DOHH2 (cell line): Measurements from ENCODE around the gene TTC19.

Experiments
- H3F3A ChIP-seq: fragments of 200-600 bp; sonication (generic), shearing (Covaris generic); 2 replicates; pipeline ENCODE4 v1.6.0; 2016; ENCODE audit warnings: antibody characterized with exemption, mild to moderate bottlenecking; ENCODE audit not compliant: control insufficient read depth, insufficient read depth
- H3K27ac ChIP-seq: fragments of 200-600 bp; sonication (generic); 2 replicates; pipeline ENCODE4 v1.5.1; 2014; ENCODE audit warnings: low read depth, mild to moderate bottlenecking, low read length, moderate library complexity
- H3K27me3 ChIP-seq: fragments of 200-600 bp; sonication (generic); 2 replicates; pipeline ENCODE4 v1.6.1; 2014; ENCODE audit warnings: mild to moderate bottlenecking, low read length, mixed read lengths; ENCODE audit not compliant: control insufficient read depth
- H3K36me3 ChIP-seq: fragments of 200-600 bp; sonication (generic); 2 replicates; pipeline ENCODE4 v1.6.1; 2014; ENCODE audit warnings: mild to moderate bottlenecking, low read length, moderate library complexity, mixed read lengths; ENCODE audit not compliant: control insufficient read depth
- H3K4me1 ChIP-seq: fragments of 200-600 bp; sonication (generic); 2 replicates; pipeline ENCODE4 v1.6.1; 2014; ENCODE audit warnings: mild to moderate bottlenecking, low read length, mixed read lengths; ENCODE audit not compliant: control insufficient read depth
- H3K4me2 ChIP-seq: fragments of 200-600 bp; sonication (generic); 2 replicates; pipeline ENCODE4 v1.6.0; 2014; ENCODE audit warnings: mild to moderate bottlenecking, low read length, moderate library complexity
- H3K4me3 ChIP-seq: fragments of 200-600 bp; sonication (generic); 2 replicates; pipeline ENCODE4 v1.5.1; 2014; ENCODE audit warnings: mild to moderate bottlenecking, low read length, mixed read lengths
- H3K79me2 ChIP-seq: fragments of 200-600 bp; sonication (generic); 2 replicates; pipeline ENCODE4 v1.6.1; 2014; ENCODE audit warnings: mild to moderate bottlenecking, low read length, mixed read lengths; ENCODE audit not compliant: control insufficient read depth
- H3K9me2 ChIP-seq: fragments of 200-600 bp; sonication (generic); replicated peaks from 2 replicates; pipeline ENCODE4 v1.6.1; 2014; ENCODE audit warnings: mild to moderate bottlenecking, low read length, mixed read lengths; ENCODE audit not compliant: control insufficient read depth
- H3K9me3 ChIP-seq: fragments of 200-600 bp; sonication (generic); 2 replicates; pipeline ENCODE4 v1.6.1; 2014; ENCODE audit warnings: antibody characterized with exemption, low read length, mixed read lengths; ENCODE audit not compliant: control insufficient read depth, insufficient read depth
- H4K20me1 ChIP-seq: fragments of 200-600 bp; sonication (generic); 2 replicates; pipeline ENCODE4 v1.6.0; 2014; ENCODE audit warnings: low read depth, mild to moderate bottlenecking, antibody characterized with exemption, low read length, moderate library complexity; ENCODE audit not compliant: control insufficient read depth, insufficient read depth
- EZH2phosphoT487 ChIP-seq: fragments of 200-600 bp; sonication (generic); IDR thresholded peaks from 2 replicates; pipeline ENCODE4 v1.6.1; 2017; ENCODE audit warnings: borderline replicate concordance, mild to moderate bottlenecking, antibody characterized with exemption, low read length, moderate library complexity, mixed read lengths
- TF ChIP-seq, protein P1 (sequence below): fragments of 200-600 bp; sonication (generic); IDR thresholded peaks from one replicate; pipeline ENCODE4 v1.5.1; 2014; ENCODE audit warnings: antibody characterized with exemption, mild to moderate bottlenecking, low read depth, low read length; ENCODE audit not compliant: poor library complexity, severe bottlenecking

Gene TTC19

DNA sequence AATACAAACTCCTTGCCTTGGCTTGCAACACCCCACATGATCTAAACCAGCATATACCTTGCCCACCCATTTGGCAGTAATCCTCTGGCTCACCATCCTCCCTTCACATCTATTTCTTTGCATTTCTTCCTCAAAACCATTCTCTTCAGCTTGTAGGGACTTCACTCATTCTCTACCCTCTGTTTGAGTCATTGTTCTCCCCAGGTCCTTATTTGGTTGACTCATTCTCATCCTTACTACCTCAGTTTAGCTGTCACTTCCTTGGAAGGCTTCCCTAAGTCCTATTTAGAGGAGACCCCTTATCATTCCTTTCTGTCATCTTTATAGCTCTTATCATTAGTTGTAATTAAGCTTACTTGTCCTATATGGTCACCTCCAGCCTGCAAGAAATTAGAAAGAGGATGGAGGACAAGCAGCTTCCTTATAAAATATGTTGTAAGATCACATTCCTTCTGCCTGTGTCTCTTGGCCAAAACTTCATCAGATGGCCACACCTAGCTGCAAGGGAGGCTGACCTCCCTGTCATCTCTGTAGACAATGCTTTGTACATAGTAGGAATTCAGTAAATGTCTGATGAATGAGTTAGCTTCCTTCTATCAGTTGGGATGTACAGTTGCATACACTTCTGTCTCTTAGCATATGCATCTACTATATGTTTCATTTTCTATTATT lies 1.7 kb downstream of the TTC19 start:
- H3F3A ChIP-seq, result peaks cover 10% of the 10 kb centered on the region
- H3K36me3 ChIP-seq, result peaks cover 64% of the 10 kb centered on the region
- no peak for TF ChIP-seq EZH2phosphoT487
- TF ChIP-seq, protein P1, sequence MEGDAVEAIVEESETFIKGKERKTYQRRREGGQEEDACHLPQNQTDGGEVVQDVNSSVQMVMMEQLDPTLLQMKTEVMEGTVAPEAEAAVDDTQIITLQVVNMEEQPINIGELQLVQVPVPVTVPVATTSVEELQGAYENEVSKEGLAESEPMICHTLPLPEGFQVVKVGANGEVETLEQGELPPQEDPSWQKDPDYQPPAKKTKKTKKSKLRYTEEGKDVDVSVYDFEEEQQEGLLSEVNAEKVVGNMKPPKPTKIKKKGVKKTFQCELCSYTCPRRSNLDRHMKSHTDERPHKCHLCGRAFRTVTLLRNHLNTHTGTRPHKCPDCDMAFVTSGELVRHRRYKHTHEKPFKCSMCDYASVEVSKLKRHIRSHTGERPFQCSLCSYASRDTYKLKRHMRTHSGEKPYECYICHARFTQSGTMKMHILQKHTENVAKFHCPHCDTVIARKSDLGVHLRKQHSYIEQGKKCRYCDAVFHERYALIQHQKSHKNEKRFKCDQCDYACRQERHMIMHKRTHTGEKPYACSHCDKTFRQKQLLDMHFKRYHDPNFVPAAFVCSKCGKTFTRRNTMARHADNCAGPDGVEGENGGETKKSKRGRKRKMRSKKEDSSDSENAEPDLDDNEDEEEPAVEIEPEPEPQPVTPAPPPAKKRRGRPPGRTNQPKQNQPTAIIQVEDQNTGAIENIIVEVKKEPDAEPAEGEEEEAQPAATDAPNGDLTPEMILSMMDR, result no peak
- H4K20me1 ChIP-seq, result peaks cover 19% of the 10 kb centered on the region
- peaks cover 54% of the 10 kb centered on the region for H3K79me2 ChIP-seq
- no peaks in the 10 kb centered on the region for H3K9me2 ChIP-seq
- H3K27me3 ChIP-seq, result no peaks in the 10 kb centered on the region
- H3K27ac ChIP-seq, result no peak overlapping the region
- H3K4me1 ChIP-seq, result peaks cover 21% of the 10 kb centered on the region
- peak overlapping the region; percentile 62 for H3K4me2 ChIP-seq
- H3K4me3 ChIP-seq, result peak overlapping the region; percentile 96
- H3K9me3 ChIP-seq, result no peaks in the 10 kb centered on the region

- no peaks in the 10 kb centered on the region for H3K9me2 ChIP-seq
- no peak overlapping the region for H3K4me2 ChIP-seq
- H3K27ac ChIP-seq, result no peak overlapping the region
- peaks cover 19% of the 10 kb centered on the region for H3K4me1 ChIP-seq
- H3F3A ChIP-seq, result peaks cover 10% of the 10 kb centered on the region
- TF ChIP-seq, protein P1, result no peak
- TF ChIP-seq EZH2phosphoT487, result no peak
- no peak overlapping the region for H3K4me3 ChIP-seq
- no peaks in the 10 kb centered on the region for H3K9me3 ChIP-seq
- no peaks in the 10 kb centered on the region for H3K27me3 ChIP-seq
- peaks cover 78% of the 10 kb centered on the region for H3K36me3 ChIP-seq
- peaks cover 48% of the 10 kb centered on the region for H3K79me2 ChIP-seq
- peaks cover 19% of the 10 kb centered on the region for H4K20me1 ChIP-seq
Observed at GRCh38 chr17:16002708-16003260, 3.2 kb downstream of the TTC19 start.

DNA sequence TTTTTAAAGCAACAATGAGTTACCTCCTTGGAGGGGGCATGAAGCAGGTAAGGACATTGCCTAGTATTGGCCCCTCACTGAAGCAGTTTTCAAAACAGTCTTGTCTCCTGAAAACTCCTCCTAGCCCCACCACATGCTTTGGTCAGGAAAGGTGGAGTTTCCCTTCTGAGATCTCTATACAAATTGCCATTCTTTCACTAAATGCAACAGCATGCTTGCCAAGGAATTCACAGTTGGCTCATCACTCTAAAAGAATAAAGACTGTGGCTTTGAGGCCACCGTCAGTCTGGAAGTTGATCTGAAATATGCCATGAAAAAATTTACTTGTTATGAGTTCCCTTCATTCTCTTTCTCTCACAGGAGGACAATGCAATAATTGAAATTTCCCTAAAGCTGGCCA lies 4.2 kb downstream of the TTC19 start:
- H3K4me2 ChIP-seq, result no peak overlapping the region
- H3K27me3 ChIP-seq, result no peaks in the 10 kb centered on the region
- peaks cover 4% of the 10 kb centered on the region for H3F3A ChIP-seq
- TF ChIP-seq EZH2phosphoT487, result no peak
- TF ChIP-seq, protein P1, result no peak
- H3K4me1 ChIP-seq, result peaks cover 13% of the 10 kb centered on the region
- no peaks in the 10 kb centered on the region for H3K9me3 ChIP-seq
- no peak overlapping the region for H3K4me3 ChIP-seq
- peaks cover 53% of the 10 kb centered on the region for H3K79me2 ChIP-seq
- no peaks in the 10 kb centered on the region for H3K9me2 ChIP-seq
- peaks cover 19% of the 10 kb centered on the region for H4K20me1 ChIP-seq
- H3K36me3 ChIP-seq, result peaks cover 89% of the 10 kb centered on the region
- no peak overlapping the region for H3K27ac ChIP-seq
